Measurements from ENCODE around the gene TRIM73.
"Not testable (repeated sequence)": the region's sequence is repeated elsewhere in the genome, so short reads cannot be mapped to it uniquely, and the experiment has no call there.

TRIM73 gene

GRCh38 chr7:75449946-75450345, 54.5 kb downstream of the TRIM73 start:
- H3K4me1 ChIP-seq (ENCODE audit: insufficient read depth, poor library complexity, severe bottlenecking); H3K36me3 ChIP-seq (ENCODE audit: low read depth); ATAC-seq (ENCODE audit: low read depth): not testable (repeated sequence)

GRCh38 chr7:75452494-75452955, 57.1 kb downstream of the TRIM73 start:
- H3K4me1 ChIP-seq (ENCODE audit: insufficient read depth, poor library complexity, severe bottlenecking); H3K27me3 ChIP-seq (ENCODE audit: insufficient read depth, poor library complexity, severe bottlenecking); H3K36me3 ChIP-seq (ENCODE audit: low read depth); H3K9me3 ChIP-seq (ENCODE audit: severe bottlenecking); H3K27ac ChIP-seq (ENCODE audit: poor library complexity, severe bottlenecking); DNase-seq (ENCODE audit: low spot score); H3K4me3 ChIP-seq (ENCODE audit: severe bottlenecking): not testable (repeated sequence)
- peak; percentile 92 for ATAC-seq (ENCODE audit: low read depth)
- TF ChIP-seq CTCF (IDR thresholded peaks at IDR 0.05; ENCODE audit: poor library complexity, severe bottlenecking) = peak; percentile 32

More at GRCh38 chr7:75449946-75450345, 54.5 kb downstream of the TRIM73 start:
- H3K27ac ChIP-seq (ENCODE audit: poor library complexity, severe bottlenecking); H3K4me3 ChIP-seq (ENCODE audit: severe bottlenecking); DNase-seq (ENCODE audit: low spot score); H3K27me3 ChIP-seq (ENCODE audit: insufficient read depth, poor library complexity, severe bottlenecking); H3K9me3 ChIP-seq (ENCODE audit: severe bottlenecking): not testable (repeated sequence)
